Nephron (organoid): Measurements from ENCODE around the gene PAQR3.
"Not testable (repeated sequence)": the region's sequence is repeated elsewhere in the genome, so short reads cannot be mapped to it uniquely, and the experiment has no call there.

ENCODE experiments used
- H3K27ac Mint-ChIP-seq, 3 experiments: 2 replicates each; pipeline ENCODE4 v1.8.0; 2020; ENCODE audit warnings: mixed read lengths in 3 of 3, mild to moderate bottlenecking in 2 of 3, moderate library complexity in 1 of 3
- H3K27me3 Mint-ChIP-seq: 2 replicates; pipeline ENCODE4 v1.8.0; 2021; ENCODE audit warnings: low read depth, mild to moderate bottlenecking, moderate library complexity, mixed read lengths
- H3K36me3 Mint-ChIP-seq: 2 replicates; pipeline ENCODE4 v1.8.0; 2020; ENCODE audit warnings: low read depth, mixed read lengths
- H3K4me1 Mint-ChIP-seq: 2 replicates; pipeline ENCODE4 v1.8.0; 2020; ENCODE audit warnings: mixed read lengths
- H3K4me3 Mint-ChIP-seq, 3 experiments: 2 replicates each; pipeline ENCODE4 v1.8.0; 2020; ENCODE audit warnings: mild to moderate bottlenecking in 3 of 3, mixed read lengths in 3 of 3, moderate library complexity in 2 of 3
- H3K9me3 Mint-ChIP-seq: 2 replicates; pipeline ENCODE4 v1.8.0; 2020; ENCODE audit warnings: mixed read lengths
- CTCF ChIP-seq, 3 experiments: fragments of 200-600 bp; sonication (generic); IDR thresholded peaks; one replicate each; pipeline ENCODE4 v1.5.0; 2021; ENCODE audit warnings: antibody characterized with exemption in 3 of 3; ENCODE audit not compliant: unreplicated experiment in 3 of 3

Gene PAQR3

GRCh38 chr4:78880874-78881492, 58.3 kb downstream of the PAQR3 start:
- H3K9me3 Mint-ChIP-seq = no peaks in the 10 kb centered on the region
- no peaks in the 10 kb centered on the region for H3K4me1 Mint-ChIP-seq
- H3K36me3 Mint-ChIP-seq = peaks cover 27% of the 10 kb centered on the region
- no peak overlapping the region for H3K4me3 Mint-ChIP-seq
- no peak overlapping the region for H3K27ac Mint-ChIP-seq
- H3K27me3 Mint-ChIP-seq = no peaks in the 10 kb centered on the region
- no peak for TF ChIP-seq CTCF (IDR thresholded peaks at IDR 0.05; ENCODE audit: unreplicated experiment in 3 of 3)

- no peak overlapping the region for H3K27ac Mint-ChIP-seq
- H3K27me3 Mint-ChIP-seq = no peaks in the 10 kb centered on the region
- no peaks in the 10 kb centered on the region for H3K9me3 Mint-ChIP-seq
- no peaks in the 10 kb centered on the region for H3K4me1 Mint-ChIP-seq
- H3K36me3 Mint-ChIP-seq = peaks cover 43% of the 10 kb centered on the region
- H3K4me3 Mint-ChIP-seq = no peak overlapping the region
- TF ChIP-seq CTCF (IDR thresholded peaks at IDR 0.05; ENCODE audit: unreplicated experiment in 3 of 3) = no peak
Observed at GRCh38 chr4:78878031-78878430, 61.2 kb downstream of the PAQR3 start.

GRCh38 chr4:78876568-78877320, 62.5 kb downstream of the PAQR3 start:
- no peak for TF ChIP-seq CTCF (IDR thresholded peaks at IDR 0.05; ENCODE audit: unreplicated experiment in 3 of 3)
- H3K4me3 Mint-ChIP-seq = no peak overlapping the region

GRCh38 chr4:78870056-78870455, 69.2 kb downstream of the PAQR3 start:
- no peak overlapping the region for H3K27ac Mint-ChIP-seq
- H3K9me3 Mint-ChIP-seq = no peaks in the 10 kb centered on the region
- no peak overlapping the region for H3K4me3 Mint-ChIP-seq
- TF ChIP-seq CTCF (IDR thresholded peaks at IDR 0.05; ENCODE audit: unreplicated experiment in 3 of 3) = no peak
- H3K36me3 Mint-ChIP-seq = peaks cover 69% of the 10 kb centered on the region
- H3K27me3 Mint-ChIP-seq = no peaks in the 10 kb centered on the region
- no peaks in the 10 kb centered on the region for H3K4me1 Mint-ChIP-seq

More at GRCh38 chr4:78876568-78877320, 62.5 kb downstream of the PAQR3 start:
- Mint-ChIP-seq H3K4me1 (no peaks in the 10 kb centered on the region), H3K27ac (no peak overlapping the region), H3K36me3 (peaks cover 55% of the 10 kb centered on the region), H3K9me3 (no peaks in the 10 kb centered on the region), H3K27me3 (no peaks in the 10 kb centered on the region)

- not testable (repeated sequence) for H3K27me3 Mint-ChIP-seq, H3K4me1 Mint-ChIP-seq, H3K4me3 Mint-ChIP-seq, H3K27ac Mint-ChIP-seq, H3K9me3 Mint-ChIP-seq
- peaks cover 59% of the 10 kb centered on the region for H3K36me3 Mint-ChIP-seq
Observed at GRCh38 chr4:78868712-78869111, 70.5 kb downstream of the PAQR3 start.

- Mint-ChIP-seq H3K4me3 (no peak overlapping the region), H3K27me3 (no peaks in the 10 kb centered on the region), H3K27ac (no peak overlapping the region), H3K4me1 (peaks cover 4% of the 10 kb centered on the region), H3K36me3 (peaks cover 39% of the 10 kb centered on the region), H3K9me3 (no peaks in the 10 kb centered on the region)
- no peak for TF ChIP-seq CTCF (IDR thresholded peaks at IDR 0.05; ENCODE audit: unreplicated experiment in 3 of 3)
Observed at GRCh38 chr4:78865451-78865850, 73.8 kb downstream of the PAQR3 start.
